Right lobe of liver (tissue), 4 donors: ENCODE results near the gene ELAC2.

Source experiments
- CTCF ChIP-seq, 4 donors: fragments of 200-600 bp in 3 of 4; fragments of 450-650 bp in 1 of 4; IDR thresholded peaks; one replicate each; pipeline versions ENCODE4 v1.5.1 to v1.8.0; 2016 to 2022; ENCODE audit warnings: antibody characterized with exemption in 4 of 4, mild to moderate bottlenecking in 2 of 4
- POLR2A ChIP-seq: fragments of 450-650 bp; IDR thresholded peaks from one replicate; pipeline ENCODE4 v1.6.1; 2017; ENCODE audit warnings: antibody characterized with exemption, mild to moderate bottlenecking
- donor health status: DM: no; HTN: no; CAD: no.
- donor health status: DM: no; HTN: no; CAD: no.
- donor health status: DM: no; HTN: yes; CAD: no.

GRCh38 chr17:12982224-12982623 is 35.6 kb downstream of the ELAC2 start:
- TF ChIP-seq CTCF (IDR thresholded peaks at IDR 0.05) (no peak), POLR2A (no peak)
